ENCODE results near the gene DCDC2B. TPM values are rescaled to one million over a fixed set of nuclear protein-coding genes. Genes with fewer than 3 reads are reported as not detected.

DCDC2B gene
- total and polyA plus RNA-seq, 2 of the 13 experiments (the other 11 are each of a cell fraction or from before 2014, with no cell fraction given) = not detected

GRCh38 chr1:32241001-32241763 is 32.3 kb downstream of the DCDC2B start (continued):
- TF ChIP-seq ZNF280D (CRISPR knock-in tag; IDR thresholded peaks at IDR 0.05) (peak; percentile 35; the same call in 1 of the 2 replicates), DMAP1 (CRISPR knock-in tag; IDR thresholded peaks at IDR 0.05) (peak; percentile 21; the same call in 1 of the 2 replicates), TEAD3 (CRISPR knock-in tag; optimal IDR thresholded peaks at IDR 0.05; ENCODE audit: borderline replicate concordance) (peak; percentile 6), KLF15 (CRISPR knock-in tag; IDR thresholded peaks at IDR 0.05; ENCODE audit: borderline replicate concordance) (0 out of 2 replicates have a peak, but pooled peaks have one; percentile 53), NR2C2 (CRISPR knock-in tag; IDR thresholded peaks at IDR 0.05; ENCODE audit: borderline replicate concordance) (0 out of 2 replicates have a peak, but pooled peaks have one; percentile 33), ZNF251 (CRISPR knock-in tag; IDR thresholded peaks at IDR 0.05) (0 out of 2 replicates have a peak, but pooled peaks have one; percentile 42), MEF2D (CRISPR knock-in tag; IDR thresholded peaks at IDR 0.05) (peak; percentile 61; the same call in 1 of the 2 replicates), FOXO1 (CRISPR knock-in tag; IDR thresholded peaks at IDR 0.05) (peak; percentile 23; the same call in 1 of the 2 replicates), U2AF1 (optimal IDR thresholded peaks at IDR 0.05; ENCODE audit: low read depth, low read length) (no peak), ZNF879 (CRISPR knock-in tag; IDR thresholded peaks at IDR 0.05) (no peak), MYPOP (CRISPR knock-in tag; IDR thresholded peaks at IDR 0.05) (0 out of 2 replicates have a peak, but pooled peaks have one; percentile 29), ZNF782 (CRISPR knock-in tag; IDR thresholded peaks at IDR 0.05; ENCODE audit: borderline replicate concordance) (peak; percentile 80; the same call in 1 of the 2 replicates), HHEX (CRISPR knock-in tag; IDR thresholded peaks at IDR 0.05) (no peak), ZNF766 (CRISPR knock-in tag; IDR thresholded peaks at IDR 0.05; ENCODE audit: borderline replicate concordance) (0 out of 2 replicates have a peak, but pooled peaks have one; percentile 45), FOXP4 (CRISPR knock-in tag; IDR thresholded peaks at IDR 0.05) (0 out of 2 replicates have a peak, but pooled peaks have one; percentile 28), POLR2G (IDR thresholded peaks at IDR 0.05; ENCODE audit: low read depth, low read length) (peak; percentile 43; the same call in 1 of the 2 replicates), HOXA5 (CRISPR knock-in tag; IDR thresholded peaks at IDR 0.05) (0 out of 2 replicates have a peak, but pooled peaks have one; percentile 44), KMT2B (CRISPR knock-in tag; IDR thresholded peaks at IDR 0.05) (peak; percentile 50; the same call in 1 of the 2 replicates), SNAPC5 (CRISPR knock-in tag; IDR thresholded peaks at IDR 0.05; ENCODE audit: borderline replicate concordance) (0 out of 2 replicates have a peak, but pooled peaks have one; percentile 55), ZNF792 (CRISPR knock-in tag; IDR thresholded peaks at IDR 0.05) (0 out of 2 replicates have a peak, but pooled peaks have one; percentile 30), HNRNPLL (IDR thresholded peaks at IDR 0.05; ENCODE audit: low read depth, low read length, poor library complexity, severe bottlenecking) (peak; percentile 71), SAP130 (CRISPR knock-in tag; IDR thresholded peaks at IDR 0.05; ENCODE audit: low read depth) (peak; percentile 41), NR2F2 (IDR thresholded peaks at IDR 0.05; ENCODE audit: borderline replicate concordance, low read depth) (no peak), NFKB2 (CRISPR knock-in tag; IDR thresholded peaks at IDR 0.05; ENCODE audit: borderline replicate concordance) (no peak), IRF2 (CRISPR knock-in tag; IDR thresholded peaks at IDR 0.05) (no peak)
